HG03060 (cell line): ENCODE data around the gene STXBP6.
"Not testable (repeated sequence)": the region's sequence is repeated elsewhere in the genome, so short reads cannot be mapped to it uniquely, and the experiment has no call there.

Experiments
- ATAC-seq: cut with Tn5 transposase; IDR thresholded peaks from one replicate; pipeline ENCODE4 v1.9.1; 2021; ENCODE audit warnings: low read depth, moderate number of reproducible peaks; ENCODE audit not compliant: unreplicated experiment

STXBP6 gene

DNA sequence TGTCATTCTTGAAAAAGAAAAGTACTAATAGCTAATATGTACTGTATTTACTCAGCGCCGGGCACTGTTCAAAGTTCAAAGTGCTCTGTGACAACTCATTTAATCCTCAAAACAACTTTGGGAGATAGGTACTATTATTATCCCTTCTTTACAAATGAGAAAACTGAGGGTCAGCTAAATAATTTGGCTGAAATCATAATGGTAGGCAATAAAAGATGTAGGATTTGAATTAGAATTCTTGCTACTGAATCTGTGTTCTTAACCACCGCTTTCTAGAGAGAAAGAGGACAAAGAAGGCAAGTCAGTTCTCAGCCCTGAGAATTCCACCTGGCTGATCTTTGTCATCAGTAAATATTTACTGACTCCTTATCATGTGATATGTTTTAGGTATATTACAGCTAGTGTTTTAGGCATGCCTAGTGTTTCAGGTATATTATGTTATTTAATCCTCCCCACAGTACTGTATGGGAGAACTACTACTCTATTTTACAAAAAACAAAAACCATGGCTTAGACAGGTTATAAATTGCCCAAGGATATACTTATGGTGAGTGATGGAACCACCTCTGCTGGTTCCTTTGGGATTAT, 210.2 kb downstream of the STXBP6 start:
- no peak for ATAC-seq

DNA sequence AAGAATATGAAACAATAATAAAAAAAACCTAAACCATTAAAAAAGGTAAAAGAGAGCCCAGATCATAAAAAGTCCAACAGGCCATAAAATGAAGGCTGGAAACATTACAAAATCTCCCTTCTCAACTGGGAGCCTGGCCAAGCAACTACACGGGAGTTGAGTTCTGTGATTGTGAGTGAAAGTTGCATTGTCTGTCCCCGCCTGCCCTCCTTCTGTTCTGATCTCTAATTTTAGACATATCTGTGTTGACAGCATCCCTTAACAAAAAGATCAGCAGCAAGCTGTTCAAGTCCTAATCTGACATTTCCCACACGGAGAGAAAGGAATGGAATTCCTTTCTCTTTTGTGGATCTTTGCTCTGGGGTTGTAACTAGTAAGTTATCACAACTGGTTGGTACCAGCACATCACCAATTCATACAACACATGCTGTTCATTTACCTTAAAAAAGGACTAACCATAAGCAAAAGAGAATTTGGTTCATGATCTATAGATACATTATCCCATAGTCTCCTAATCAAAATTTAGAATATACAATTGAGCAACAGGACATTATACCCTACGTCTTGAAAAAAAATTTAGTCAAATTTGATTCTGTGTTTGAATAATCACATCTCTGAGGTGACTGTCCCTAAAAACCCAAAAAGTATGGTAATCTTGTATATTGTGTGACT, 210.9 kb downstream of the STXBP6 start:
- ATAC-seq, result no peak

DNA sequence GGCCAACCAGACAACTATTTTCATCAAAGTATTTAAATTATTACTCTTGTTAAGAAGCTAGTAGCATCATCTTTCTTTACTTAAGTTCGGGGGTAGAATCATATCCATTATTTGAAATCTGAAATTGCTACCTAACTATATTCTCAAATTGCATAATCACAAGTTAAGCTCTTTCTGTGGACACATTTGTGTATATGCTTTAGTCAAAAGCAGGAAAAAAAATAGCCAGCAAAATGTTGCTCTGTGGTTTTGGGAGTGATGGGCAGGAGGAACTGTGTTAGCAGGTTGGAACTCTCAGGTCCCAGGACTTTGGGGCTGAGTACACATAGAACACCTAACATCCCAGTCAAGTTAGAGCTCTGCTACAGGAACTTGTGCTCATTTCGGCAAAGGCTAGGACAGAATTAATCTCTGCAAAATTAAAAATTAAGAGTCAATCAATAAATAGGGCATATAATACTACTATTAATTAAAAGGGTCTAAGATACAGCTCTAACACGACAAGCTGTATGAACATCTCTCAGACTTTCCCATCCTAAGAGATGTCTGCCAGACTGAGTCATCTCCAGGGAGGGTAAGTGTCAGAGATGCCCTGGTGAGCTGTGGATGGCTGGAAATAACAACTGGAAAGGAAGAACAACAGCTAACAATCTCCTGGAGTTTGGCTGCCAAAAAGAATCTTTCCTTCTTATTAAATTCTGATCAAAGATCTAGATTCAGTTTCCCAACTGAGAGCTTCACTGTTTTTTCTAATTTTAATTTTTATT, 212.5 kb downstream of the STXBP6 start:
- ATAC-seq, result no peak

DNA sequence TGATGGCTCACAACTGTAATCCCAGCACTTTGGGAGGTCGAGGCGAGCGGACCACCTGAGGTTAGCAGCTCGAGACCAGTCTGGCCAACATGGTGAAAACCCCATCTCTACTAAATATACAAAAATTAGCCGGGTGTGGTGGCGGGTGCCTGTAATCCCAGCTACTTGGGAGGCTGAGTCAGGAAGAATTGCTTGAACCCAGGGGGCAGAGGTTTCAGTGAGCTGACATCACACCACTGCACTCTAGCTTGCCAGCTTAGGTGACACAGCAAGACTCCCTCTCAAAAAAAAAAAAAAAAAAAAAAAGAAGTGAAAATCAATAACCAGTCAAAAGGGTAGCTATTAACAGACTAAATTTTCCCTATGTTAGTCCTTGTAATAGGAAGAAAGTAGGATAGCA, 213.6 kb downstream of the STXBP6 start:
- ATAC-seq, result not testable (repeated sequence)

DNA sequence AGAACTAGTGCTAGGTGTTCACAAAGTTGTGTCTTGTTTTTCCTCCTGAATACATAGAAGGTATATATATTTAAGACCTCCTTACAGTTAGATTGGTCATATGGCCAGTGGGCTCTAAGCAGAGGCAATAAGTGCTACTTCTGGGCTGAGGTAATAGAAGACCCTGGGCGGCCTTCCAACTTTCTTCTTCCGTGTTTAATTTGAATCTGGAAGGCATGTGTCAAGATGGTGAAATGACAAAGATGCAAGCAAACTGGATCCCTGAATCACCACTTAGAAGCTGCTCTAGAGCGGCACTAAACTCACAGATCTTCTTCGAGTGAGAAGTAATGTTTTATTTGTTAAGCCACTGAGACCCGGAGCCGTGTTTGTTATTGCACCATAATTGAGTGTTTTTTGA, 215.0 kb downstream of the STXBP6 start:
- no peak for ATAC-seq

DNA sequence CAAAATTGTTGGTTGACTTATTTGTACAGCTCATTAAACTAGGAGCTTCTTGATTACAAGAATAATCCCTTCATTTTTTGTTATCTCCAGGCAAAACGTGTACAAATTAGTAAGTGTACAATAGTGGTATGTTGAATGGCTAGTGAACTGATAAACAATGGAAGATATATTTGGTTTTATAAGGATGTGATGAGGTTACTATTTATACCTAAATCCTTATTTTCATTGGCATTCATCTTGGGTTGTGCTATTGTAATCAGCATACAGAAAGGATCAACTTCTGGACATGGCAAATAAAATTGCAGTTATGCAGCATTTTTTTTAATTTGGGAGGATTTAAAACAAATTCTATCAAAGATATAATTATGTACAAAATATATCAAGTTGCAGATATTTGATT, 216.6 kb downstream of the STXBP6 start:
- no peak for ATAC-seq

DNA sequence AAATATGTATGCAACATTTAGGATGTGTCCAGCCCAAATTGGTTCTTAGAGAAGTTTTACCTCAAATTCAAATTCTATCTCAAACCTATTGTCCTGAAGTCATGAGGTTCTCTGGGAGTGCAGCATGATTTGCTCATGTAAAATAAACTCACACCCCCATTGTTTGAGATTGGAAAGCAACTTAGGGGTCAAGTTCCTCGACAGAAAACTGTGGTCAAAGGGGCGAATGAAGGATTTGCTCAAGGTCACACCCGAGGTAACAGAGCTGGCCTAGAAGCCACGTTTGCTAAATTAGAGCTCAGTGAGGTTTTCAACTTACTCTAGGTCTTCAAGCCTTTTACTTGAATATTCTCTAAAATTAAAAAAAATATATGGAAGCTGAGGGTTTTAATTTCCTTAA, 218.3 kb downstream of the STXBP6 start:
- no peak for ATAC-seq

DNA sequence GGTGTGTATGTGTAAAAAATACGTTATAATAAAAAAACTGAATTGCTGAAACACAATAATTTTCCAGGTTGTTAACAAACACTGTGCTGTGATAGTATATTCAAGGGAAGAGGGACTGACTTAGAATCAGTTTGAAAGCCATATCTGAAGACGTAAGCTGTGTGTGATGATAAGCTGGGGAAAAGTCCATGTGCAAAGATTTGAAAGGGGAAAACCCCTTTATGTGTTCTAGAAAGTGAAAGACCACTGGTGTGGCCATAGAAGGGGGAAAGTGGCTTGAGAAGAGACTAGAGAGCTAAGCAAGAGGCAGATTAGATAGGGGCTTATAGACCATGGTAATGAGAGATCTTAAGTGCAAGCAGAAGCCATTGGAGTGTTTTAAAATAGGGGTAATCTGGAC, 220.1 kb downstream of the STXBP6 start:
- ATAC-seq, result no peak

DNA sequence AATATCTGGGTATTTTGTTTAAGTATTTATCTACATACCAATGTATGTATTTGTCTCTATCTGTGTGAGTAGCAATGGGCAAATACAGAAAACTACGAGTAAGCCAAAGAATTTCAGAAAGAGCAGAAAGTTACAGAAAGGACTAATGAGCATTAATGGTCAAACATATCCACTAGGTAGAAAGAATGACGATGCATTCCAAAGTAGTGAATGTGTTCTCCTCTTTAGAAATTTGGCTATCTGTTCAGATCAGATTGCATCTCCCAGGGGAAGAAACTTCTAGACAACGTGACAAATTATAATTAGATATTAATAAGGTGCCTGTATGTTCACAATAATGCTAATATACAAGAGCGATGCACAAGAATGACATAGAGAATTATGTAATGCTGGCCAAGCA, 221.5 kb downstream of the STXBP6 start:
- no peak for ATAC-seq

DNA sequence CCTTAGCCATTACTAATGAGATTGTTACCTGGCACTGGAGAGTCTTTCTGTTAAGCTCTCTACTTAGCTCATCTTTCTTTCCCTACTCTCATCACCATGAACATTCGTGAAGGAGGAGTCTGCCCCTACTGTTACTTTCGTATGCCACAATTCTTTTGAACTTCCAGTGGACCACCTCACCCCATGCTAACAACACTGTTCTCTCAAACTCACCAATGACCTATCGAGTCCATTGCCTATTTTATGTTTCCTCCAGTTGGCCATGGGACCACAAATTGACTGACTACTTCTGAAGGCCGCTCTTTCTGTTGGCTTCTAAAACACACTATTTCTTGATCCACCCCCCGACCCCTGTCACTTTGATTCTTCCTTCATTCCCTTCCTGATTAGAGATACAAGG, 223.6 kb downstream of the STXBP6 start:
- no peak for ATAC-seq

DNA sequence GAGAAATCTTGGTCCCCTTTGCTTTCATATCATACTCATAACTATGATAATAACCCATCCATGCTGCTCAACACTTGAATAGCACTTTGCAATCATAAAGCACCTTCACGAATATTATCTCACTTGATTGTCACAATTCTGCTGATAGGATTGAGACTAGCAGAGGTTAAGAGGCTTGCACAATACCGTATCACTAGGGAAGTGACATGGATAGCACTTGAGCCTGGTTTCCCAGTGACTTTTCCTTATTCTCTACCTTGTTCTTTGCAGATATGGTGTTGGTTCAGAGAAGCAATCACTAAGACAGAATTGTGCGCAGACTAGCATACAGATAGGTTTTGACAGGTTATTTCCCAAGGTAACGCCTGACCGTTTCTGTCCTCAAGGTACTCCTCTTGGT, 229.3 kb downstream of the STXBP6 start:
- ATAC-seq, result no peak

DNA sequence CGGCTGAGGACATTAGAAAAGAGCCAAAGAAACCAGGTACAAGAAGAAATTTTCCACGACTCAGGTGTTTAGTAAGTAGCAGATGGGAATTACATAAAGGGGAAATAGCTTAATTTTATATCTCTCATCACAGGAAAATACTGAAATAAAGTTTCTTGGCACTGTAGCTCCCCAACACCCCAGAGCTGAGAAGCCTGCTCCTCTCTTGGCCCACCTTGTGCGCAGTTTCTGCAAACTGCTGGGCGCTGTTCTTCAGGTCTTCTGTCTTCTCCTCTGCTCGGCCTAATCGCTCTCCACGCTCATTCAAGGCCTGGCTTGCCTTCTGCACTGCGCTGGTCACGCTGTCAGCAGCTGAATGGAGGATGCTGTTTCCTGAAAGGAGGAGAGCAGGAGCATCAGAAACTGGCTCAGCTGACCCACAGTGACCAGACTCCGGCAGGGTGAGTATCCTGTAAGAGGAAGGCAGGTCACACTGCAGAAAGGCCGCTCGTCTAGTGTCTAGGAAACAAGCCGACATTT, 231.1 kb downstream of the STXBP6 start:
- ATAC-seq, result no peak

DNA sequence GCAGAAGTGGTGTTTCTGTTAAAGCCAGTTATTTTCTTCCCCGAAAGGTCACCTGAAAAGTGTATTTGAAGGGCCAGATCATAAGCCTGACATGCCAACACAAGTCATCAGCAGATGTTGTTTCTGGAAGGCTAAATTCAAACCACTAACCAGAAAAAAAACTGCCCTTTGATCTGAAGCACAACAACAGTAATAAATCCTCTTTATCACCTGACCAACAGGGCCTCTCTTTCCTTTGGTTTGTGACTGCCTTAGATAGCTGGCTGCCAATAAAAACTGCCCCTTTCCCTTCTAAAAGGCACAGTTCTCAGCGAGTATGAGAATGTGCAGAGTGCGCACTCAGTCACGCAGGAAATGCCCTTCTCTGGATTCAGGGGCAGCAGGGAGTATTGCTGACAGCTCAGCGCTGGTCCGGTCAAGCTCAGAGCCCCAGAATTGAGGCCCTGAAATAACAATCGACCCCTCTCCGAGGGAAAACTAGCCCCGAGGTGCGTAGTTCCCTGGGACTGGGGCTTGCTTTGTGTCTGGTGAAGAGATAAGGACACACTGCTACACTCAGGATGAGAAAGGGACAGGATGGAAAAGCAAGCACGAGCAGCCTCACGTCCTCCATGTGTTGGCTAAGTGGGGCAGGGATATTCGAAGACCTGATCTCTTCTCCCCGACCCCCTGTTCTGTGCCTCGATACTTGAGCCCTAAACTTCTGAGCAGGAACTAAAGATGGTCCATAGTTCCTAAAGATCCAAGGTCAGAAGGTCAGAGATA, 231.7 kb downstream of the STXBP6 start:
- ATAC-seq, result no peak

DNA sequence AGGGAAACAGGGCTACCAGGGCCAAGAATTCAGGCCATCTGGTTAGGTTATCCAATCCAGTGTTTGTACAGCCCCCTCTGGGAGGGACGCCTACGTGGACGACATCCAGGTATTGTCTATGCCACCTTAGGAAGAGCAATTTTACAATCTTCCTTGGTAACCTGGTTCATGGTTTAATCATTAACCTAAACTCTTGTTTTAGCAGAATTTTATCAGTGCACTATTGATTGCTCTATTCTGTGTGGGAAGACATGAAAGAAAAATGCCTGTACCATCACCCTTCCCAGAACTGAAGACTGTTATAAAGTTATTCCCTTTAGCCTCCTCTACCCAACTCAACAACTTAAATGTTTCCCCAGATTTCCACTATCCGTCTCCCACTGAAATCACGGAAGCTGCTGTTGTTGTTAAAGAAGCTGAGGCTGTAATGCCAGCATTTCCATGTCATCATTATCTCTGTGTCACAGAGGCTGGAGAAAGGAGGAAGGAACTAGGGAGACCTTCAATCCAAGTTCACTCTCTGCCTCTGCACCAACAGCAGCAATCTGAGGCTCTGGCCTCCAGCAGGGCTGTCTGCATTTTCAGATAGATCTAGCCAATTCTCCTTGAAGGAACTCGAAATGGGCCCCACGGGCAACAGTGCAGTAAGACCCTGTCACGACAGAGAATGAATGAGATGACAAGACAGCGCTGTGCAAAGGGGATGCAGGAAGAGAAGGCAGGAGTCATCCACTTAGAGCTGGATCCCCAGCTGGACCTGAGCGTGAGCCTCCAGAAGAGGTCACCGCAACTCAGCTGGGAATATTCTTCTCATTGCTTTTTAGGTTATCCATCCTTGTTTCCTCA, 232.5 kb downstream of the STXBP6 start:
- ATAC-seq, result no peak

DNA sequence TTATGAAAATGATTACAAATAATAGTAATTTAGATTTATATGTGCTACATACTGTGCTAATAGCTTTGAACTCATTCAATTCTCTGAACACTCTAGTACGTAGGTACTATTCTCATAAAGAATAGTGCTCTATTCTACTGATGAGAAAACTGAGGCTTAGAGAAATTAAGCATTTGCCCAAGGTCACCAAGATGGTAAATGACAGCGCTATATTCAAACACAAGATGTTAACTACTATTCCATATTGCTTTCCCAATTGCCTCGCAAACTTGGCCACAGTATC, 233.1 kb downstream of the STXBP6 start:
- no peak for ATAC-seq

DNA sequence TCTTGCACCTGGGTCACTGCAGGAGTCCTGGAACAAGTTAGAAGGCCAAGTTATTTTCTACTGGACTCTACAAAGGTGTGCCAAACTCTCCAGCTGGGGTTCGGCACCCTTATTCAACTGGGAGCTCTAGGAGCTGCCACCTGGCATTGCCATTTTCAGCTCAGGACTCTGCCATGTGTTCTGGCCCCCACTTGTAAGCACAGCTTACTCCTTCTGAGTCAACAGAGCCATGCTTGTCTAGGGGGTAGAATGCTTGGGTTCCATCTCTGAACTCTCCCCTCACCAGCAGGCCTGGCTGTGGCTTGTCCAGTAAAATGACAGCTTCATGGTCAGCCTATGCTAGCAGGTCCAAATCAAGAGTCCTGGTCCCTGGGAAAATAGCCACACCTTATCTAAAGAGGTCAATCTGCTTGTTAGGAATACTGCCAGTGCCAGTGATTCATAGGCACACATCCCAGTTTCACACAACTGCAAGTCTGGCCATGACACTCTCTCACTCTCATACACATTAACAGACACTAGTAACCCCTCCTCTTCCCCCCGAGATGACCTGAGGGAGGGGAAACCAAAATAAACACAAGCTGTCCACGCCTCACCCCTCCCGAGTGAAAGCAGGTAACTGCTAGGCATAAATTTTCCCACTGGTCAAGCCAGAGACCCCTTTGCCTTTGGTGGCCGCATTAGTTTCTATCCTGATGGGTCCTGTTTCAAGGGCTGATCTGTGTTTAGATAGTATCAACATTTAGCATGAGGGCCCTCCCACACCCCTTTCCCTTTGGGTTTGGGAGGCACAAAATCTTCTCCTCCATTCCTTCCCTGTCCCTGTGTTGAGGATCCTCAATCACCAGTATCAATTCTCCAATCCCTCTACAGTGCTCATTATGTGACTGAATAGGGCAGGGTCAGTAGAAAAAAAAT, 233.7 kb downstream of the STXBP6 start:
- no peak for ATAC-seq

DNA sequence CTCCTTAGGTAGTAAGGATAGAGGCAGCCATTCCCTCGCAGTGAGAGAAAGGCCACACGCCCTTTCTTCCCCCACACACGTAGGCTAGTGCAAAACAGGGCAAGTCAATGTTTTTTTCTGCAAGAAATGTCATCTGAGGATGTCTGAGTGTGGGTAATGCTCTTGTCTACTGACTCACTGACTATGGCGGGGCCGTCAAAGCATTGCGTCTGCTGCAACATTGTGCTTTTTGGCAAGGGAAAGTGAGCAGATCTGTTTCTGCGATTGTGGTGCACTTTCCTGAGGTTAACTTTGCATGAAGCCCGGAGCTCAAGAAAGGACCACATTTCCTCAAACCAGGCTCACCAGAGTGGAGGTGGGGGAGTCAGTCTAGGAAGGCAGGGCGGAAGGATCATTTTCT, 234.4 kb downstream of the STXBP6 start:
- ATAC-seq, result no peak

DNA sequence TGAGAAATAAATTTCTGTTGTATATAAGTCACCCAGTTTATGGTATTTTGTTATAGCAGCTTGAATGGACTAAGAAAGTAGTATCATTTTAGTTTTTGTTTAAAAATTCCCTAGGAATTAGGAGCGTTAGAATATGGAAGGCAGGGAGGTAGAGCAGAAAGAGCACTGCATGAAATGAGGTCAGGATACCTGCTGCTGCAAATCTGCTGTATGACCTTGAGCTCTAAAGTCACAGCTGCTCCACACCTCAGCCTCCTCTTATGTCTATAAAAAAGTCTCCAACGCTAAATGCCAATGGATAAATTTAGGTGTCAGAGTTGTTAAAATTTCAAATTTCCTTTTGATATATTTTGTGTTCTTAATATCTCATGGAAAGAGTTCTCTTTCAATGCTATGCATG, 235.0 kb downstream of the STXBP6 start:
- no peak for ATAC-seq

DNA sequence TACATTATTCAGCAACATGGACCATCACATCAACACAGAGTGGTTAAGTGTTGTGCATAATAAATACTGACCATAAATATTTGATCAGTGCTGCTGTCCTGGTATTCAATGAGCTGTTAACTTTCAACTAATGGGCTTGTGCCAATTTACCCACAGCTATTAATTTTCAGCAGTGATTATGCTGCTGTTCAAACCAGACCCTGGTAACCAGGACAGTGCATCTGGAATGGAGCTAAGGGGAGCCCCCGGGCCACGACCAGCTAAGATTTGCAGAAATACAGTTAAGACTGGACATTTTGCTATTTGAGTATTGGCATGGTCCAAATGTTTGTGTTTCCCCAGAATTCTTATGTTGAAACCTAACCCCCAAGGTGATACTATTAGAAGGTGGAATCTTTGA, 235.6 kb downstream of the STXBP6 start:
- no peak for ATAC-seq
